Hepatocyte (in vitro differentiated cells): ENCODE results near the gene CCIN. TPM values are rescaled to one million over a fixed set of nuclear protein-coding genes. Genes with fewer than 3 reads are reported as not detected.

Experiments used
- DNase-seq: peaks from one replicate; pipeline ENCODE4 v3.0.0-alpha.2; 2016; ENCODE audit warnings: low spot score
- H2AFZ ChIP-seq: fragments of 200-600 bp; sonication (generic); 2 replicates; pipeline ENCODE4 v1.6.0; 2016; ENCODE audit warnings: antibody characterized with exemption, mild to moderate bottlenecking
- H3K27ac ChIP-seq: fragments of 200-600 bp; sonication (generic); 2 replicates; pipeline ENCODE4 v1.5.1; 2016; ENCODE audit warnings: mild to moderate bottlenecking
- H3K27me3 ChIP-seq: fragments of 200-600 bp; sonication (generic); 2 replicates; pipeline ENCODE4 v1.6.1; 2016
- H3K36me3 ChIP-seq: fragments of 200-600 bp; sonication (generic); replicated peaks from 2 replicates; pipeline ENCODE4 v1.5.1; 2016; ENCODE audit warnings: low read depth; ENCODE audit not compliant: insufficient read depth
- H3K4me1 ChIP-seq: fragments of 200-600 bp; sonication (generic); 2 replicates; pipeline ENCODE4 v1.5.1; 2016; ENCODE audit warnings: mild to moderate bottlenecking, moderate library complexity; ENCODE audit not compliant: insufficient read depth
- H3K4me2 ChIP-seq: fragments of 200-600 bp; sonication (generic); 2 replicates; pipeline ENCODE4 v1.6.0; 2016
- H3K4me3 ChIP-seq: fragments of 200-600 bp; sonication (generic); 2 replicates; pipeline ENCODE4 v1.5.1; 2016; ENCODE audit warnings: mild to moderate bottlenecking
- H3K79me2 ChIP-seq: fragments of 200-600 bp; sonication (generic); 2 replicates; pipeline ENCODE4 v1.6.0; 2017; ENCODE audit warnings: mild to moderate bottlenecking
- H3K9me2 ChIP-seq: fragments of 200-600 bp; sonication (generic); replicated peaks from 2 replicates; pipeline ENCODE4 v1.6.0; 2017; ENCODE audit warnings: mild to moderate bottlenecking; ENCODE audit not compliant: insufficient read depth
- H3K9me3 ChIP-seq: fragments of 200-600 bp; sonication (generic); 2 replicates; pipeline ENCODE4 v1.5.1; 2016; ENCODE audit warnings: low read depth, mild to moderate bottlenecking
- H4K20me1 ChIP-seq: fragments of 200-600 bp; sonication (generic); 2 replicates; pipeline ENCODE4 v1.6.0; 2016; ENCODE audit warnings: mild to moderate bottlenecking; ENCODE audit not compliant: insufficient read depth, poor library complexity, severe bottlenecking
- CTCF ChIP-seq: fragments of 200-600 bp; sonication (generic); IDR thresholded peaks from 2 replicates; pipeline ENCODE4 v1.5.1; 2016; ENCODE audit warnings: antibody characterized with exemption, mild to moderate bottlenecking; ENCODE audit not compliant: poor library complexity
- EZH2 ChIP-seq: fragments of 200-600 bp; sonication (generic); IDR thresholded peaks from 2 replicates; pipeline ENCODE4 v1.6.1; 2016; ENCODE audit warnings: antibody characterized with exemption, mild to moderate bottlenecking, borderline replicate concordance
- EZH2phosphoT487 ChIP-seq: fragments of 200-600 bp; sonication (generic); IDR thresholded peaks from one replicate; pipeline ENCODE4 v1.6.1; 2018; ENCODE audit warnings: antibody characterized with exemption, mild to moderate bottlenecking, low read depth, moderate library complexity; ENCODE audit not compliant: unreplicated experiment, severe bottlenecking
- WGBS: methylation state at CpG from one replicate; pipeline ENCODE4 v1.1.6; 2016; ENCODE audit warnings: low lambda C conversion rate; ENCODE audit errors: missing lambda C conversion rate; 5-methylcytosine and 5-hydroxymethylcytosine counted together
- polyA plus RNA-seq: library from polyadenylated mRNA; unstranded; fragments of >200 nt; fragmentation: Nextera tagmentation; extraction: Ambion mirVana; gene quantifications from 2 replicates; pipeline ENCODE4 v1.2.1, GENCODE V29; 2016
- total RNA-seq: library from RNA; depleted of rRNA; stranded (reverse); fragments of >200 nt; gene quantifications from 2 replicates; pipeline ENCODE4 v1.2.3, GENCODE V29; 2014

Gene CCIN
- total and polyA plus RNA-seq, 2 experiments from 2014 or later = not detected

- Histone ChIP-seq H3K27me3 (no peaks in the 10 kb centered on the region), H3K4me3 (no peak overlapping the region), H2AFZ (no peak overlapping the region), H3K27ac (no peak overlapping the region), H4K20me1 (peaks cover 10% of the 10 kb centered on the region), H3K79me2 (peaks cover 14% of the 10 kb centered on the region), H3K4me1 (peaks cover 9% of the 10 kb centered on the region), H3K4me2 (no peak overlapping the region), H3K36me3 (no peaks in the 10 kb centered on the region), H3K9me2 (no peaks in the 10 kb centered on the region), H3K9me3 (no peaks in the 10 kb centered on the region)
- DNase-seq = no peak
- TF ChIP-seq EZH2phosphoT487 (no peak), CTCF (no peak), EZH2 (no peak)
Observed at GRCh38 chr9:36187414-36187813, 18.2 kb downstream of the CCIN start.

DNA sequence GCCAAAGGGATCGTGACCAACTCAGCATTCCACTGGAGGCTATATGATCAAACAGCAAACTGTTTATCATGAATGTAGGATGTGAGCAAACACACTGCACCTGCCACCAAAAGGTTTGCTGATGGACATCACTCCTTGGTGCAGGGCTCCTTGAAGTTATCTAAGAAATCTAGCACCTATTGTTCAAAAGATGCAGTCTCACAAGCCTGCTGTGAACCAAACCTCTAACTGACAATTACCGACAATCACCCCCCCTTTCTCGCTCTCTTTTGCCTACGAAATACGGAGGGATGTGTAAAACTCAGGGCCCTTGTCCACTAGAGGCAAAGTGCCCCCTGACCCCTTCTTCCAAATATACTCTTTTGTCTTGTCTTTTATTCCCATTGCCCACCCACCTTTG is 19.0 kb downstream of the CCIN start:
- no peaks in the 10 kb centered on the region for H3K9me2 ChIP-seq
- no peak overlapping the region for H3K27ac ChIP-seq
- H3K27me3 ChIP-seq = no peaks in the 10 kb centered on the region
- no peak overlapping the region for H3K4me3 ChIP-seq
- no peak for DNase-seq
- WGBS = 75% methylated on average over 5 of the region's 5 CpGs
- H2AFZ ChIP-seq = no peak overlapping the region
- H3K4me2 ChIP-seq = no peak overlapping the region
- H4K20me1 ChIP-seq = peaks cover 18% of the 10 kb centered on the region
- peaks cover 16% of the 10 kb centered on the region for H3K4me1 ChIP-seq
- no peaks in the 10 kb centered on the region for H3K9me3 ChIP-seq
- no peaks in the 10 kb centered on the region for H3K36me3 ChIP-seq
- peaks cover 22% of the 10 kb centered on the region for H3K79me2 ChIP-seq
- no peak for TF ChIP-seq EZH2phosphoT487
- no peak for TF ChIP-seq EZH2
- no peak for TF ChIP-seq CTCF

DNA sequence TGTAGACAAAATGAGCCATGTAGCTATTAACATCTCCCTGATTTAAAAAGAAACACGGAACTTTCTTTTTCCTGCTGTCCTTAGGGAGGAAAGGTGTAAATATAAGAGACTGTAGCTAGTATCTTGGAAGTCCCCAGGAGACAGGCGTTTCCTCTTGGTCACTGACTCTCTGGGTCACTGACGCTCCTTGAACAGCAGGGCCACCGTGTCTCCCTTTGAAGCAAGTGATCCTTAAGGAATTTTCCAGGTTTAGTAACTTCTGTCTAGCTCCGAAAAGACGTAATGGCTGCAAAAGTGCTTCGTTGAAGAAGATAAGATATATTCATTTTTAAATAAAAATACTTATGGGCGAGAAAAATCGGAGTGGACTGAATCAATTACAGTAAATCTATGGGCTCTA is 20.8 kb downstream of the CCIN start:
- peaks cover 36% of the 10 kb centered on the region for H4K20me1 ChIP-seq
- peak overlapping the region; percentile 20 for H3K4me3 ChIP-seq
- H3K27me3 ChIP-seq = no peaks in the 10 kb centered on the region
- DNase-seq = peak; percentile 46
- H3K27ac ChIP-seq = peak overlapping the region; percentile 84
- H3K9me2 ChIP-seq = no peaks in the 10 kb centered on the region
- H3K9me3 ChIP-seq = no peaks in the 10 kb centered on the region
- H2AFZ ChIP-seq = peak overlapping the region; percentile 39
- H3K4me2 ChIP-seq = peak overlapping the region; percentile 74
- no peak for TF ChIP-seq CTCF
- no peak for TF ChIP-seq EZH2
- TF ChIP-seq EZH2phosphoT487 = no peak
- no peaks in the 10 kb centered on the region for H3K36me3 ChIP-seq
- H3K4me1 ChIP-seq = peaks cover 27% of the 10 kb centered on the region
- peaks cover 40% of the 10 kb centered on the region for H3K79me2 ChIP-seq
- WGBS = 14% methylated on average over 9 of the region's 9 CpGs
